Liver (tissue), 9 donors: ENCODE measurements around the gene EIF2AK3. TPM values are rescaled to one million over a fixed set of nuclear protein-coding genes. Genes with fewer than 3 reads are reported as not detected.

ENCODE experiments used
- DNase-seq: peaks from one replicate; pipeline ENCODE4 v3.0.0-alpha.2; 2017; ENCODE audit warnings: low spot score
- H3K27ac ChIP-seq, 2 donors: one replicate each; pipeline ENCODE4 v1.7.0; 2013; ENCODE audit warnings: inconsistent platforms in 2 of 2, low read length in 2 of 2, control low read depth in 1 of 2, low read depth in 1 of 2, mild to moderate bottlenecking in 1 of 2
- H3K27me3 ChIP-seq, 4 donors: one replicate each; pipeline versions ENCODE4 v1.6.1 to v1.7.0; 2013; ENCODE audit warnings: low read length in 3 of 4, inconsistent platforms in 1 of 4, mild to moderate bottlenecking in 1 of 4, moderate library complexity in 1 of 4; ENCODE audit not compliant: control insufficient read depth in 4 of 4, insufficient read depth in 4 of 4
- H3K36me3 ChIP-seq, 4 donors: one replicate each; pipeline versions ENCODE4 v1.6.1 to v1.7.0; 2013; ENCODE audit warnings: low read length in 3 of 4, mild to moderate bottlenecking in 3 of 4, low read depth in 1 of 4, moderate library complexity in 1 of 4; ENCODE audit not compliant: control insufficient read depth in 4 of 4, insufficient read depth in 3 of 4
- H3K4me1 ChIP-seq, 4 donors: one replicate each; pipeline versions ENCODE4 v1.6.1 to v1.7.0; 2013; ENCODE audit warnings: low read length in 3 of 4, mild to moderate bottlenecking in 3 of 4, moderate library complexity in 1 of 4; ENCODE audit not compliant: control insufficient read depth in 4 of 4, insufficient read depth in 4 of 4
- H3K4me3 ChIP-seq, 3 donors: one replicate each; pipeline versions ENCODE4 v1.6.1 to v1.7.0; 2013; ENCODE audit warnings: low read length in 3 of 3, control low read depth in 1 of 3, low read depth in 1 of 3, mild to moderate bottlenecking in 1 of 3
- H3K9ac ChIP-seq, 2 donors: one replicate each; pipeline ENCODE4 v1.7.0; 2013; ENCODE audit warnings: low read length in 2 of 2, mild to moderate bottlenecking in 2 of 2, moderate library complexity in 2 of 2, control low read depth in 1 of 2, low read depth in 1 of 2
- H3K9me3 ChIP-seq, 4 donors: one replicate each; pipeline versions ENCODE4 v1.6.1 to v1.7.0; 2013; ENCODE audit warnings: low read length in 3 of 4; ENCODE audit not compliant: control insufficient read depth in 4 of 4
- EGR1 ChIP-seq, 2 donors: IDR thresholded peaks; 2 replicates each; pipeline ENCODE4 v1.6.1; 2016 to 2018; ENCODE audit warnings: antibody characterized with exemption in 2 of 2, low read depth in 2 of 2
- FOXA1 ChIP-seq: IDR thresholded peaks from 2 replicates; pipeline ENCODE4 v1.6.1; 2016; ENCODE audit warnings: antibody characterized with exemption
- FOXA2 ChIP-seq: IDR thresholded peaks from 2 replicates; pipeline ENCODE4 v1.6.1; 2016; ENCODE audit warnings: antibody characterized with exemption
- GABPA ChIP-seq, 2 donors: IDR thresholded peaks in 1 of 2; conservative IDR thresholded peaks in 1 of 2; 2 replicates each; pipeline ENCODE4 v1.6.1; 2016; ENCODE audit warnings: antibody characterized with exemption in 2 of 2, mild to moderate bottlenecking in 1 of 2, moderate library complexity in 1 of 2
- HNF4A ChIP-seq, 2 donors: conservative IDR thresholded peaks; 2 replicates each; pipeline ENCODE4 v1.6.1; 2016; ENCODE audit warnings: antibody characterized with exemption in 2 of 2, mild to moderate bottlenecking in 2 of 2
- HNF4G ChIP-seq: IDR thresholded peaks from 2 replicates; pipeline ENCODE4 v1.6.1; 2016; ENCODE audit warnings: antibody characterized with exemption
- JUND ChIP-seq, 2 donors: IDR thresholded peaks; 2 replicates each; pipeline ENCODE4 v1.6.1; 2016; ENCODE audit warnings: antibody characterized with exemption in 2 of 2
- NR2F2 ChIP-seq: IDR thresholded peaks from 2 replicates; pipeline ENCODE4 v1.6.1; 2016; ENCODE audit warnings: antibody characterized with exemption
- RAD21 ChIP-seq, 2 donors: IDR thresholded peaks; 2 replicates each; pipeline ENCODE4 v1.6.1; 2016; ENCODE audit warnings: antibody characterized with exemption in 2 of 2, mild to moderate bottlenecking in 2 of 2
- RXRA ChIP-seq, 2 donors: IDR thresholded peaks; 2 replicates each; pipeline ENCODE4 v1.6.1; 2017 to 2018; ENCODE audit warnings: antibody characterized with exemption in 2 of 2, mild to moderate bottlenecking in 1 of 2
- SP1 ChIP-seq: IDR thresholded peaks from 2 replicates; pipeline ENCODE4 v1.6.1; 2018; ENCODE audit warnings: antibody characterized with exemption, mild to moderate bottlenecking
- TAF1 ChIP-seq: conservative IDR thresholded peaks from 2 replicates; pipeline ENCODE4 v1.6.1; 2016; ENCODE audit warnings: antibody characterized with exemption, mild to moderate bottlenecking
- YY1 ChIP-seq: IDR thresholded peaks from 2 replicates; pipeline ENCODE4 v1.6.1; 2016; ENCODE audit warnings: antibody characterized with exemption, mild to moderate bottlenecking
- WGBS: extraction: QIAGEN DNeasy Blood & Tissue Kit; methylation state at CpG from one replicate; pipeline ENCODE4 v1.1.7; 2013; 5-methylcytosine and 5-hydroxymethylcytosine counted together
- polyA plus RNA-seq, 2 donors: library from polyadenylated mRNA; stranded (reverse) in 1 of 2; unstranded in 1 of 2; fragments of 200-250 nt in 1 of 2; fragments of >200 nt in 1 of 2; fragmentation: Nextera tagmentation in 1 of 2; extraction: Ambion mirVana in 1 of 2; gene quantifications; one replicate each; pipeline versions ENCODE4 v1.2.1 to v1.2.3, GENCODE V29; 2013 to 2015
- total RNA-seq, 2 donors: library from RNA; depleted of rRNA; stranded (reverse); fragments of >200 nt; gene quantifications; one replicate each; pipeline ENCODE4 v1.2.3, GENCODE V29; 2014
- TF ChIP-seq, protein P1 (sequence below): fragments of 150-350 bp; IDR thresholded peaks from 2 replicates; pipeline ENCODE4 v1.5.1; 2017; ENCODE audit warnings: improper control_type of control experiment, low read depth, low read length; ENCODE audit not compliant: missing input control
- TF ChIP-seq, protein P2 (sequence below): IDR thresholded peaks from 2 replicates; pipeline ENCODE4 v1.6.1; 2016; ENCODE audit warnings: antibody characterized with exemption
- TF ChIP-seq, protein P3 (sequence below): IDR thresholded peaks from 2 replicates; pipeline ENCODE4 v1.6.1; 2016; ENCODE audit warnings: antibody characterized with exemption
- TF ChIP-seq, protein P4 (sequence below): IDR thresholded peaks from 2 replicates; pipeline ENCODE4 v1.6.1; 2016; ENCODE audit warnings: antibody characterized with exemption, mild to moderate bottlenecking
- TF ChIP-seq, protein P5 (sequence below): IDR thresholded peaks from 2 replicates; pipeline ENCODE4 v1.6.1; 2016; ENCODE audit warnings: antibody characterized with exemption
- donor health status: healthy.
- donor health status: healthy.
- donor health status: healthy.
- donor health status: healthy.
- donor health status: healthy.

Gene EIF2AK3
- total and polyA plus RNA-seq, 4 donors: 2.9 to 31.5 (median 9.2) TPM

DNA sequence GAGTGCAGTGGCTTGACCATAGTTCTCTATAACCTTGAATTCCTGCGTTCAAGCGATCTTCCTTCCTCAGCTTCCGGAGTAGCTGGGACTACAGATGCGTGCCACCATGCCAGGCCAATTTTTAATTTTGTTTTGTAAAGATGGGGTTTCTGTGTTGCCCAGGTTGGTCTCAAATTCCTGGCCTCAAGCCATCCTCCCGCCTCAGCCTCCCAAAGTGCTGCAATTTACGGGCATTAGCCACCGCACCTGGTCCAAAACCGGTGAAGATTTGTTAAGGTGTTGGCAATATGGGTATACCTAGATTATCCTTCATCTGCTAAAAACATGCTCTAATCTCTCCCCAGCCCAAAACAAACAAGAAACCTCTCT, 1.3 kb upstream of the EIF2AK3 start (continued):
- TF ChIP-seq, protein P1, sequence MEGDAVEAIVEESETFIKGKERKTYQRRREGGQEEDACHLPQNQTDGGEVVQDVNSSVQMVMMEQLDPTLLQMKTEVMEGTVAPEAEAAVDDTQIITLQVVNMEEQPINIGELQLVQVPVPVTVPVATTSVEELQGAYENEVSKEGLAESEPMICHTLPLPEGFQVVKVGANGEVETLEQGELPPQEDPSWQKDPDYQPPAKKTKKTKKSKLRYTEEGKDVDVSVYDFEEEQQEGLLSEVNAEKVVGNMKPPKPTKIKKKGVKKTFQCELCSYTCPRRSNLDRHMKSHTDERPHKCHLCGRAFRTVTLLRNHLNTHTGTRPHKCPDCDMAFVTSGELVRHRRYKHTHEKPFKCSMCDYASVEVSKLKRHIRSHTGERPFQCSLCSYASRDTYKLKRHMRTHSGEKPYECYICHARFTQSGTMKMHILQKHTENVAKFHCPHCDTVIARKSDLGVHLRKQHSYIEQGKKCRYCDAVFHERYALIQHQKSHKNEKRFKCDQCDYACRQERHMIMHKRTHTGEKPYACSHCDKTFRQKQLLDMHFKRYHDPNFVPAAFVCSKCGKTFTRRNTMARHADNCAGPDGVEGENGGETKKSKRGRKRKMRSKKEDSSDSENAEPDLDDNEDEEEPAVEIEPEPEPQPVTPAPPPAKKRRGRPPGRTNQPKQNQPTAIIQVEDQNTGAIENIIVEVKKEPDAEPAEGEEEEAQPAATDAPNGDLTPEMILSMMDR: no peak
- TF ChIP-seq NR2F2 (no peak), RAD21 (IDR thresholded peaks at IDR 0.05) (no peak), RXRA (IDR thresholded peaks at IDR 0.05) (no peak), FOXA1 (no peak)
- TF ChIP-seq, protein P2, sequence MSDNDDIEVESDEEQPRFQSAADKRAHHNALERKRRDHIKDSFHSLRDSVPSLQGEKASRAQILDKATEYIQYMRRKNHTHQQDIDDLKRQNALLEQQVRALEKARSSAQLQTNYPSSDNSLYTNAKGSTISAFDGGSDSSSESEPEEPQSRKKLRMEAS: no peak

DNA sequence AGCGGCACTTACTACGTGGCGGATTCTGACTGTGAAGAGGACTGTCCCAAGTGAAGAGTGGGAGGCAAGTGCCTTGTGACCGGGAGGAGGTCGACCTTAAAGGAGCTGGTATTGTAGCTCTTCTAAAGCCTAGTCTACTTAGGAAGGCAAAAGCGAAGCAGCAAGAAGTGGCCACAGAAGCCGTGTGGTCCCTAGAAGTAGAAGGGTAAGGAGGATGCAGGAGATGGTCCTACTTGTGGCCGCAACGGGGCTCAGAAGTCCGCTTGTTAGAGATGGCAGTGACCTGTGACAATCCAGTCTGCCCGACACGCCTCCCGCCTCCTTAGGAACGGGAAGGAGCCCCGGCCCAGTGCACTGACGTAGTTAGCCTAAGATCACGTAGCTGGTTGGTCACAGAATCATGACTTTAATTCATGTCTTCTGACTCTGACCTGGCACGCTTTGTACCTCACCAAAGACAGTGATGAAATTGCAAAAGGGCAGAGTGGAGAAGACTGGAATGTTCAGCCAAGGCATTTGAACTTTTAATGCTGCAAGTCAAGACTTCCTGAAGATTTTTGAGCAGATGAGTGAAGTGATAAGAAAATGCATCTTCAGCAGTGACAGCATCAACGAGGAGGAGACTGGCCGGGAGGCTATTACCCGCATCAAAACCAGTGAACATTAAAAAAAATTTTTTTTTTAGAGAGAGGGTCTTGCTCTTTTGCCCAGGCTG, 749 bp upstream of the EIF2AK3 start:
- no peaks in the 10 kb centered on the region for H3K9me3 ChIP-seq
- peak overlapping the region; percentile 92 to 99 for H3K27ac ChIP-seq
- no peak for DNase-seq
- H3K36me3 ChIP-seq: no peaks in the 10 kb centered on the region
- H3K27me3 ChIP-seq: no peaks in the 10 kb centered on the region
- peak in 1 of 2 donors; percentile 6 for TF ChIP-seq RAD21 (IDR thresholded peaks at IDR 0.05)
- TF ChIP-seq RXRA (IDR thresholded peaks at IDR 0.05): peak; percentile 82 to 87
- TF ChIP-seq NR2F2: peak; percentile 86
- TF ChIP-seq EGR1 (IDR thresholded peaks at IDR 0.05; ENCODE audit: low read depth in 2 of 2): no peak
- TF ChIP-seq, protein P2: no peak
- peak; percentile 82 for TF ChIP-seq TAF1
- no peak for TF ChIP-seq HNF4G
- TF ChIP-seq FOXA2: no peak
- TF ChIP-seq, protein P3, sequence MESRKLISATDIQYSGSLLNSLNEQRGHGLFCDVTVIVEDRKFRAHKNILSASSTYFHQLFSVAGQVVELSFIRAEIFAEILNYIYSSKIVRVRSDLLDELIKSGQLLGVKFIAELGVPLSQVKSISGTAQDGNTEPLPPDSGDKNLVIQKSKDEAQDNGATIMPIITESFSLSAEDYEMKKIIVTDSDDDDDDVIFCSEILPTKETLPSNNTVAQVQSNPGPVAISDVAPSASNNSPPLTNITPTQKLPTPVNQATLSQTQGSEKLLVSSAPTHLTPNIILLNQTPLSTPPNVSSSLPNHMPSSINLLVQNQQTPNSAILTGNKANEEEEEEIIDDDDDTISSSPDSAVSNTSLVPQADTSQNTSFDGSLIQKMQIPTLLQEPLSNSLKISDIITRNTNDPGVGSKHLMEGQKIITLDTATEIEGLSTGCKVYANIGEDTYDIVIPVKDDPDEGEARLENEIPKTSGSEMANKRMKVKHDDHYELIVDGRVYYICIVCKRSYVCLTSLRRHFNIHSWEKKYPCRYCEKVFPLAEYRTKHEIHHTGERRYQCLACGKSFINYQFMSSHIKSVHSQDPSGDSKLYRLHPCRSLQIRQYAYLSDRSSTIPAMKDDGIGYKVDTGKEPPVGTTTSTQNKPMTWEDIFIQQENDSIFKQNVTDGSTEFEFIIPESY: no peak
- TF ChIP-seq, protein P4, sequence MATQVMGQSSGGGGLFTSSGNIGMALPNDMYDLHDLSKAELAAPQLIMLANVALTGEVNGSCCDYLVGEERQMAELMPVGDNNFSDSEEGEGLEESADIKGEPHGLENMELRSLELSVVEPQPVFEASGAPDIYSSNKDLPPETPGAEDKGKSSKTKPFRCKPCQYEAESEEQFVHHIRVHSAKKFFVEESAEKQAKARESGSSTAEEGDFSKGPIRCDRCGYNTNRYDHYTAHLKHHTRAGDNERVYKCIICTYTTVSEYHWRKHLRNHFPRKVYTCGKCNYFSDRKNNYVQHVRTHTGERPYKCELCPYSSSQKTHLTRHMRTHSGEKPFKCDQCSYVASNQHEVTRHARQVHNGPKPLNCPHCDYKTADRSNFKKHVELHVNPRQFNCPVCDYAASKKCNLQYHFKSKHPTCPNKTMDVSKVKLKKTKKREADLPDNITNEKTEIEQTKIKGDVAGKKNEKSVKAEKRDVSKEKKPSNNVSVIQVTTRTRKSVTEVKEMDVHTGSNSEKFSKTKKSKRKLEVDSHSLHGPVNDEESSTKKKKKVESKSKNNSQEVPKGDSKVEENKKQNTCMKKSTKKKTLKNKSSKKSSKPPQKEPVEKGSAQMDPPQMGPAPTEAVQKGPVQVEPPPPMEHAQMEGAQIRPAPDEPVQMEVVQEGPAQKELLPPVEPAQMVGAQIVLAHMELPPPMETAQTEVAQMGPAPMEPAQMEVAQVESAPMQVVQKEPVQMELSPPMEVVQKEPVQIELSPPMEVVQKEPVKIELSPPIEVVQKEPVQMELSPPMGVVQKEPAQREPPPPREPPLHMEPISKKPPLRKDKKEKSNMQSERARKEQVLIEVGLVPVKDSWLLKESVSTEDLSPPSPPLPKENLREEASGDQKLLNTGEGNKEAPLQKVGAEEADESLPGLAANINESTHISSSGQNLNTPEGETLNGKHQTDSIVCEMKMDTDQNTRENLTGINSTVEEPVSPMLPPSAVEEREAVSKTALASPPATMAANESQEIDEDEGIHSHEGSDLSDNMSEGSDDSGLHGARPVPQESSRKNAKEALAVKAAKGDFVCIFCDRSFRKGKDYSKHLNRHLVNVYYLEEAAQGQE: peak; percentile 91
- TF ChIP-seq, protein P5, sequence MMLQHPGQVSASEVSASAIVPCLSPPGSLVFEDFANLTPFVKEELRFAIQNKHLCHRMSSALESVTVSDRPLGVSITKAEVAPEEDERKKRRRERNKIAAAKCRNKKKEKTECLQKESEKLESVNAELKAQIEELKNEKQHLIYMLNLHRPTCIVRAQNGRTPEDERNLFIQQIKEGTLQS: no peak
- TF ChIP-seq SP1: peak; percentile 83
- TF ChIP-seq, protein P1: no peak
- TF ChIP-seq GABPA (IDR thresholded peaks at IDR 0.05 in 1 of 2, conservative IDR thresholded peaks at IDR 0.05 in 1 of 2): peak in 1 of 2 donors; percentile 9
- TF ChIP-seq HNF4A (conservative IDR thresholded peaks at IDR 0.05): peak; percentile 23 to 46
- no peak for TF ChIP-seq FOXA1
- no peak for TF ChIP-seq JUND (IDR thresholded peaks at IDR 0.05)
- TF ChIP-seq YY1: peak; percentile 63
- peak overlapping the region; percentile 44 to 88 (median 73) for H3K4me3 ChIP-seq
- H3K9ac ChIP-seq: peak overlapping the region; percentile 69 to 98
- 8% methylated on average over 21 of the region's 21 CpGs for WGBS
- H3K4me1 ChIP-seq: peaks cover 0 to 29% (median 13%) of the 10 kb centered on the region in 4 donors
